HG03045 (cell line): ENCODE measurements around the gene MAGI1.

ENCODE experiments used
- ATAC-seq: cut with Tn5 transposase; IDR thresholded peaks from one replicate; pipeline ENCODE4 v1.9.1; 2021; ENCODE audit warnings: mild to moderate bottlenecking, moderate library complexity; ENCODE audit not compliant: unreplicated experiment

The MAGI1 gene

GRCh38 chr3:65814845-65815578 is 223.7 kb downstream of the MAGI1 start:
- no peak for ATAC-seq

- no peak for ATAC-seq
Observed at GRCh38 chr3:65811892-65812291, 226.8 kb downstream of the MAGI1 start.

GRCh38 chr3:65811086-65811761 is 227.5 kb downstream of the MAGI1 start:
- no peak for ATAC-seq

GRCh38 chr3:65810302-65810701 is 228.4 kb downstream of the MAGI1 start:
- ATAC-seq, result no peak

GRCh38 chr3:65809641-65810150 is 229.0 kb downstream of the MAGI1 start:
- no peak for ATAC-seq

DNA sequence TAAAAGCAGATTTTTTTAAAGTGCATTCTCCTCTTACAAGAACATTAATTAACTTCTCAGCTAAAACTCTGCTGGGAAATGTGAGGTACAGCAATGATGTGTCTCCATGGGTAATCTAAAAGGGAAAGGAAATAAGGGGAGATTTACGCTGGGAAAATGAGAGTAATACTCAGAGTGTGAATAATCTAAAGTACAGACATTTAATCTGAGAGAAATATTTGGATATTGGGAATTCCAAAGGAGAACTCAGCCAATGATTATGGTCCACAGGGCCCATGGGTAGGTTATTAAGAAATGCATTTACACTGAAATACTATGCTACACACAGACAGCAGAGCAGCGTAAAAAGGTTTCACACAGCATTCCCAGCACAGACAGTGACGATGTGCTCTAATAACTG is 229.9 kb downstream of the MAGI1 start:
- no peak for ATAC-seq

DNA sequence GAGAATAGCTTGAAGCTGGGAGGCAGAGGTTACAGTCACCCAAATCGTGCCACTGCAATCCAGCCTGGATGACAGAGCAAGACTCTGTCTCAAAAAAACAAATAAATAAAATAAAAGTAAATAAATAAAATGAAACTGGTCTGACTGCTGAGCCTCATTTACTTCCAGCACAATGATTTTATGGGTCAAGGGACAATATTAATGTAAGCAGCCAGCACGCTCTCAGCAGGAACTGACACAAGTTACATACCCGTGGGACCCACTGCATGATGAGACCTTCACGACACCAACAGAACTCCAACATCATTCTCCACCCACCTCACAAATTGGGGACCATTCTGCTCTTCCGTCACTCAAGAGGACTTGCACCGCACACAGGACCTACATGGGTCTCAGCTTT is 230.3 kb downstream of the MAGI1 start:
- no peak for ATAC-seq

- no peak for ATAC-seq
Observed at GRCh38 chr3:65807225-65807624, 231.5 kb downstream of the MAGI1 start.

DNA sequence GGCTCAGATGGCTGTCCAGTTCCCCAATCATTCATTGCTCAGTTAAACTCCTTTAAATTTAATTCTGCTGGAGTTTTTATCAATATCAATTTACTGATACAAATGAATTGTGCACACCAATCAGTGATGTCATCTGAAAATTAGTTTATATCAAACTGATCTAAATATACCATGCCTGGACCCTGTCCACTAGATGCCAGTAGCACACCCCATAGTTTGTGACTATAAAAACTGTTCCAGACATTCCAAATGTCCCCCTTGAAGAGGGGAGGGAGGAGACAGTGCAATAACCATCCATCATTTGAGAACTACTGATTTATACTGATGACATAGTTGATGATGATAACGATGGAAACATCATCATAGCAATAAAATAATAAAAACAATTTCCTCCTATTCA is 232.1 kb downstream of the MAGI1 start:
- ATAC-seq, result no peak

GRCh38 chr3:65796676-65797075 is 242.0 kb downstream of the MAGI1 start:
- ATAC-seq, result no peak

- ATAC-seq, result no peak
Observed at GRCh38 chr3:65795166-65795565, 243.6 kb downstream of the MAGI1 start.

DNA sequence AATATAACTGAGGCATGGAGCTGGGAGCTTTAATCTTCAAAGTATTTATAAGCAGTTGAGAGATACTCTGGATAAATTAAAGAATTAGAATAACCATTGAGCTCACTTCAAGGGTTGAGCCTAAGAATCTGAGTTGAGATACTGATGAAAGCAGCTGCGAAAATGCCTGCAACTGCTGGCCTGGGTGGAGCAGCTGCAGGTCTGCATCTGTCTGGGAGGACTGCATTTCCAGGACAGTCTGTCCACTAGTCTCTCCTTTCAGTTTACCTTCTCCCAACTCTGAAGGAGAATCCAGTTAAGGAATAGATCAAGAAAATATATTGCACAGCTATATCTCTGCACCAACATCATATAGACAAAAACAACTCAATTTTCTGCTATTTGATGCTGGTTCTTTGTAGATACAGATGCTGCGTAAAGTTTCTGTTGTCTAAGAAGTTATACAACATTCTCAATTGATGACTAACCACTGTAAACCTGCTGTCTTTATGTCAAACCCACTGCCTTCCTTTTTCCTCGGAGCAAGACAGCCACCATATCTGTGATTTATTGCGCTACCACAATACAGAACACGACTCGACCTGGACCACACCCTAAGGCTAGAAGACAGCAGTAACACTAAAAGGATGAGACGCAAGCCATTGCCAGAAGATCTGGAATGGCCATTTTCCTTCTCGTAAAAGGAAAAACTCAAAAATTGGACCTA is 245.1 kb downstream of the MAGI1 start:
- no peak for ATAC-seq

GRCh38 chr3:65788461-65788860 is 250.3 kb downstream of the MAGI1 start:
- no peak for ATAC-seq

GRCh38 chr3:65787827-65788226 is 250.9 kb downstream of the MAGI1 start:
- no peak for ATAC-seq

- no peak for ATAC-seq
Observed at GRCh38 chr3:65787340-65787739, 251.4 kb downstream of the MAGI1 start.

DNA sequence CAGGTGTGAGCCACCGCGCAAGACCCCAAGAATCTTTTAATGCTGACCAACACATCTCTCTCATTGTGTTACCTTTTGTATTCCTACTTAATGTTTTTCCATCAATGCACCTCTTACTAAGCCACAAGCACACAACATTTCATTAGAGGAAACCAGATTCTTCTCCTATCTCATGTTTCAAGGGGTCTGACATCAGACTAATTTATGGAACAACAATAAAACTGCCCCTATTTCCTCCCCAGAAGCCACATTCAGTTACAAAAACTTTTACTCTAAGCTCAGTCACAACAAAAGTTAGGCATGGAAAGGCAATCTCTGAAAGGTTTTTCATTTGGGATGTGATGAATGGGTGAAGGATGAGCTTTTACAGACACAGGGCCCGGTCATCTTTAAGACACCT is 251.8 kb downstream of the MAGI1 start:
- no peak for ATAC-seq

- no peak for ATAC-seq
Observed at GRCh38 chr3:65785065-65785645, 253.6 kb downstream of the MAGI1 start.

DNA sequence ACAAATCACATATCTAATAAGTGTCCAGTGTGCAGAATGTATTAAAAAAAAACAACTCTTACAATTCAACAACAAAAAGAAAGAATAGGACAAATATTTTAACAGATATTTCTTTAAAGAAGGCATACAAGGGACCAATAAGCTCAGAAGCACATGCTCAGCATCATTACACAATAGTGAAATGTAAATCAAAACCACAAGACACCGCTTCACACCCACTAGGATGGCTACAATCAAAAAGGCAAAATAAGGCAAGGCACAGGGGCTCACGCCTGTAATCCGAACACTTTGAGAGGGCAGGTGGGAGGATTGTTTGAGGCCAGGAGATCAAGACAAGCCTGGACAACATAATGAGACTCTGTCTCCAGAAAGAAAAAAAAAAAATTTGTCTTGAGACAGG is 255.6 kb downstream of the MAGI1 start:
- no peak for ATAC-seq

GRCh38 chr3:65781594-65781993 is 257.1 kb downstream of the MAGI1 start:
- ATAC-seq, result no peak

GRCh38 chr3:65779390-65779789 is 259.3 kb downstream of the MAGI1 start:
- ATAC-seq, result no peak

DNA sequence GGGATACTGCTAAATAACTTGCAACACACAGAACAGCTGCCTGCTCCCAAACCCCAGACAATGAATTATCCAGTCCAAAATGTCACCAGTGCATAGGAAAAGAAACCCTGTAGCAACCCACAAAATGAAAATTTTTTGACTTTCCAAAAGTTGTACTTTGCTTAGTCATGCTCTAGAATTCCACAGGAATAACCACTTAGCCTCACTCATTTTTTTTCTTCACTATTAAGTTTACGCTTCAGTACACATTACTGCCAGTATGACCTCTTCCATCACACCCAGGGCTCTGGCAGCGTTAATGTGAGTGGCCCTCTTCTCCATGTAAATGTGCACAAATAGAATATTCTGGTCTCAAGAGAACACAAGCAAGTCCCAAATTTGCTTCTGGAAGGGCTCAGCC is 259.8 kb downstream of the MAGI1 start:
- no peak for ATAC-seq
